Measurements from ENCODE around the gene ALPP. TPM values are rescaled to one million over a fixed set of nuclear protein-coding genes. Genes with fewer than 3 reads are reported as not detected.
"Not testable (repeated sequence)": the region's sequence is repeated elsewhere in the genome, so short reads cannot be mapped to it uniquely, and the experiment has no call there.

Gene ALPP
- total RNA-seq, 1 donor from 2014 or later, result not detected

- no peak for DNase-seq (ENCODE audit: low read depth, low spot score)
Measured at GRCh38 chr2:232369126-232369951, 9.2 kb upstream of the ALPP start.

GRCh38 chr2:232370007-232370406 lies 8.5 kb upstream of the ALPP start:
- not testable (repeated sequence) for H3K9me3 Mint-ChIP-seq; H3K36me3 Mint-ChIP-seq (ENCODE audit: low read depth)

More at GRCh38 chr2:232369126-232369951, 9.2 kb upstream of the ALPP start:
- no peak for TF ChIP-seq CTCF (conservative IDR thresholded peaks at IDR 0.05)
- Mint-ChIP-seq H3K9me3 (no peaks in the 10 kb centered on the region), H3K4me3 (no peak overlapping the region), H3K27ac (ENCODE audit: unreplicated experiment) (peak overlapping the region; percentile 81), H3K36me3 (ENCODE audit: low read depth) (no peaks in the 10 kb centered on the region), H3K4me1 (peaks cover 20% of the 10 kb centered on the region), H3K27me3 (ENCODE audit: low read depth) (no peaks in the 10 kb centered on the region)

GRCh38 chr2:232372231-232373208 lies 6.0 kb upstream of the ALPP start:
- peaks cover 14% of the 10 kb centered on the region for H3K4me1 Mint-ChIP-seq
- no peak overlapping the region for H3K4me3 Mint-ChIP-seq
- no peaks in the 10 kb centered on the region for H3K9me3 Mint-ChIP-seq
- H3K27me3 Mint-ChIP-seq (ENCODE audit: low read depth), result no peaks in the 10 kb centered on the region
- TF ChIP-seq CTCF (conservative IDR thresholded peaks at IDR 0.05), result no peak
- H3K36me3 Mint-ChIP-seq (ENCODE audit: low read depth), result no peaks in the 10 kb centered on the region
- H3K27ac Mint-ChIP-seq (ENCODE audit: unreplicated experiment), result no peak overlapping the region
- DNase-seq (ENCODE audit: low read depth, low spot score), result no peak

More at GRCh38 chr2:232370007-232370406, 8.5 kb upstream of the ALPP start:
- peaks cover 20% of the 10 kb centered on the region for H3K4me1 Mint-ChIP-seq
- not testable (repeated sequence) for DNase-seq (ENCODE audit: low read depth, low spot score); H3K27me3 Mint-ChIP-seq (ENCODE audit: low read depth); H3K4me3 Mint-ChIP-seq
- H3K27ac Mint-ChIP-seq (ENCODE audit: unreplicated experiment), result peak overlapping the region; percentile 81

GRCh38 chr2:232374356-232374755 lies 4.2 kb upstream of the ALPP start:
- no peak overlapping the region for H3K4me3 Mint-ChIP-seq
- H3K27me3 Mint-ChIP-seq (ENCODE audit: low read depth), result peaks cover 2% of the 10 kb centered on the region
- no peaks in the 10 kb centered on the region for H3K9me3 Mint-ChIP-seq
- no peak for TF ChIP-seq CTCF (conservative IDR thresholded peaks at IDR 0.05)
- H3K36me3 Mint-ChIP-seq (ENCODE audit: low read depth), result no peaks in the 10 kb centered on the region
- H3K4me1 Mint-ChIP-seq, result peaks cover 6% of the 10 kb centered on the region
- no peak overlapping the region for H3K27ac Mint-ChIP-seq (ENCODE audit: unreplicated experiment)
- no peak for DNase-seq (ENCODE audit: low read depth, low spot score)

GRCh38 chr2:232375164-232375563 lies 3.4 kb upstream of the ALPP start:
- no peak for TF ChIP-seq CTCF (conservative IDR thresholded peaks at IDR 0.05)
- Mint-ChIP-seq H3K27ac (ENCODE audit: unreplicated experiment) (no peak overlapping the region), H3K27me3 (ENCODE audit: low read depth) (peaks cover 2% of the 10 kb centered on the region), H3K4me1 (peaks cover 1% of the 10 kb centered on the region), H3K4me3 (no peak overlapping the region), H3K9me3 (no peaks in the 10 kb centered on the region), H3K36me3 (ENCODE audit: low read depth) (no peaks in the 10 kb centered on the region)
- no peak for DNase-seq (ENCODE audit: low read depth, low spot score)
